CMK (cell line): ENCODE data around the gene MED14.
"Not testable (repeated sequence)": the region's sequence is repeated elsewhere in the genome, so short reads cannot be mapped to it uniquely, and the experiment has no call there.

Experiments used
- DNase-seq: peaks from one replicate; pipeline ENCODE4 v3.0.0-alpha.2; 2010; ENCODE audit warnings: low read depth

Gene MED14

DNA sequence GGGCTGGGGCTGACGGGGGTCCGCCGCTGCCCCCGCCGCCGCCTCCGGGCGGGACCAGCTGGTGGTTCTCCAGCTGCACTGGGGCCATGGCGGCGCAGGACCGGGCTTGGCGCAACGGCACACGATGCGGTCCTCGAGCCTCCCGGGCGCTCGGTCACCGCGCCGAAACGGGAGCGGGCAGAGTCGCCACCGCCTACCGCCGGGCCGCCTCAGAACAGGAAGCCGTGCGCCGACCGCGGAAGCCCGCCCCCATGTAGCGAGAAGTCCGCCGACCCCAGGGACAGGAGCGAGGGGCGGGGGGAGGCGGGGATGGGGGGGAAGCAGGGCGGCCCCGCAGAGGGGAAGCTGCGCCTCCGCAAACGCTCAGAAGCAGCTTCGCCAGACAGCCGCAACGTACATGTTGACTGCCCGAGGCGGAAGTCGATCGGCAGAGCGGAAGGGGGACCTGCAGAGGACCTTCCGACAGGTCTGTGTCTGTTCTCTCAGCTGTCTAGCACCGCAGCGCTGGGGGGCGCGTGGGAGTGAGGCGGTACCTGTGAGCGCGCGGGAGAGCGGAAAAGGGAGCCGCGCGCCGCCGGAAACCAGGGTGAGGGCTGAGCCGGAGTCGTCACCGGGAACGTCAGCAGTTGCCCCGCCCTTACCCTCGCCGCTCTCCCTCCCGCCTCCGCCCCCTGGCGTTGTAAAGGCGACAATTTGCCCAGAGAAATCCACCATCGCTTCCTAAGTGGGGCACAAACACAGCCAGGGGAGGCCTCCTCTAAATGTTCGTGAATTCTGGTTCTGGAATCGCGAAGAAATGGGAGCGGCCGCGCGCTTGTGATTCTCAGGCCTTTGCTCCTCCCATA lies at the start of gene MED14:
Gene MED14, minus strand, starts transcription at position 218 of the 845 bp plus-strand sequence. Its CDS starts 130 bp downstream, at position 88.
- peak; percentile 91 for DNase-seq

DNA sequence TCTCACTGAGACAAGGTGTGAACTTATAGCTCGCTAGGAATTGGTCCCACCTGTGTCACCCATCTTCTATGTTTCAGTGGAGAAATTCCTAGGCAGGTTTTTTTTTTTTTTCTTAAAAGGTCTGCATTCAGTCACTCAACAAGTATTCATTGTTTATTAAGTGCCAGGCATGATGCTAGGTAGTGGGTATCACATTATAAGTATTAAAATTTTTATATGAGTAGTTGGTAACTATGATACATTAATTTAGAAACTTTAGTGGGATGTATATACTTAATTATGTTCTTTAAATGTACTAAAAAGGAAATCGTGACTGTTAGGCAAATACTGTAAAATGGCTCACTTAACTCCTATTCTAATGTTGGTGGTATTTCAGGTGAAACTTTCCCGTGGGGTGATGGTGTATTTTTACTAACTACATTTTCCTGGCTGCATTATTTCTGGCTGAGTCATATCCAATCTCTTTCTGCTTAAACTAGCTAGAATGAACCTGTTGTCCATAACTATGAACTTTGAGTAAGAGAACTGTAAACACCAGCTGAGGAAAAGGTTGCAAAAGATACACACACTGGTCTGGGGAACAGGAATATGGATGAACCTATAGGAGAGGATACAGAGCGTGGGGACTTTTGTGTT lies 49.3 kb upstream of the MED14 start:
- no peak for DNase-seq

DNA sequence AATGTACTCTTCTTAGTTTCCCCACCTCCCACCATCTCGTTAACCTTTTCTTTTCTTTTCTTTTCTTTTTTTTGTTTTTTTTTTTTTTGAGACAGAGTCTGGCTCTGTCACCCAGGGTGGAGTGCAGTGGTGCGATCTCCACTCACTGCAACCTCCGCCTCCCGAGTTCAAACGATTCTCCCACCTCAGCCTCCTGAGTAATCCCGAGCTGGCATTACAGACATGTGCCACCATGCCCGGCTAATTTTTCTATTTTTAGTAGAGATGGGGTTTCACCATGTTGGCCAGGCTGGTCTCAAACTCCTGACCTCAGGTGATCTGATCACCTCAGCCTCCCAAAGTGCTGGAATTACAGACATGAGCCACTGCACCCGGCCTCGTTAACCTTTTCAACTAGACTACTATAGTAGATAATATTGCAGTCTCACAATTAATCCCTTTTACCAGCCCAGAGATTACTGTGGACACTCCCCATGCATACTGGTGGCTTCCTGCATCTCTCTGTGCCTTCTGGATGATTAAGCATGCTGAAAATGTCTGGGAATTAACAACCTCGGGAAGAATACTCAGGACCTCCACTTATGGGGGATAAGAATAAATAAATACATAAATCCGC lies 47.4 kb upstream of the MED14 start:
- DNase-seq = not testable (repeated sequence)

DNA sequence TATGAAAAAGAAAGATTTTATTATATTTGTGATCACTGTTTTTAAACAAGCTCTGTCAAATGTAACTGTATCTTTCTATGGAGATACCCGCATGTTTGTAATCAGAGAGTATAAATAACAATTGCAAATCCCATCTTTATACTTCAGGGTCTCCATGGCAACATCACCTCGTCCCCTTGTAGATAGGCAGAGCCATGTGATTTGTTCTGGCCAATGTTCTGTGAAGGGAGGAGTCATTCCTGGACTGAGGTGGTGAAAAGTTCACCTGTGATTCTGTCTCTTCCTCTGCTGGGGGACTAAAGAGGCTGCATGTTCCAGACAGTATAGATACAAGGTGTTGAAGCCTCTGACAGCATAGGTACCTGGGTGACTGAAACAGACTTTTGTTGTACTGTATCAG lies 45.6 kb upstream of the MED14 start:
- DNase-seq = no peak

DNA sequence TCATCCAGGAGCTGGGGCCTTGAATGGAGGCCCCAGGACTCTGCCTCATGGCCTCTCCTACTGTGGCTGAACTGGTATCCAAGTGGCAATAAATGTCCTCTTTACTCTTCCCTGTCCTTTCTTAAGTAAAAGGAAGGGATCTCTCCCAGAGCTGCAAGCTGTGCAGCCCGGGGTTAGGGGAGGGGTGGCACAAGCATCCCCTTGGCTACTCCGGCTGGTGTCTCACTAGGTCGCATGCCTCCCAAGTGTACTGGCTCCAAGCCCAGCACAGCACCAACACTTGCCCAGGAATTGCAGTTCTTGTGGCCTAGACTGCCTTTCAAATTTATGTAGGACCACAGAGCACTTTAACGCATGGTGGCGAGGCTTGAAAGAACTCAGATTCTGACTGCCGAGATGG lies 44.7 kb upstream of the MED14 start:
- no peak for DNase-seq

DNA sequence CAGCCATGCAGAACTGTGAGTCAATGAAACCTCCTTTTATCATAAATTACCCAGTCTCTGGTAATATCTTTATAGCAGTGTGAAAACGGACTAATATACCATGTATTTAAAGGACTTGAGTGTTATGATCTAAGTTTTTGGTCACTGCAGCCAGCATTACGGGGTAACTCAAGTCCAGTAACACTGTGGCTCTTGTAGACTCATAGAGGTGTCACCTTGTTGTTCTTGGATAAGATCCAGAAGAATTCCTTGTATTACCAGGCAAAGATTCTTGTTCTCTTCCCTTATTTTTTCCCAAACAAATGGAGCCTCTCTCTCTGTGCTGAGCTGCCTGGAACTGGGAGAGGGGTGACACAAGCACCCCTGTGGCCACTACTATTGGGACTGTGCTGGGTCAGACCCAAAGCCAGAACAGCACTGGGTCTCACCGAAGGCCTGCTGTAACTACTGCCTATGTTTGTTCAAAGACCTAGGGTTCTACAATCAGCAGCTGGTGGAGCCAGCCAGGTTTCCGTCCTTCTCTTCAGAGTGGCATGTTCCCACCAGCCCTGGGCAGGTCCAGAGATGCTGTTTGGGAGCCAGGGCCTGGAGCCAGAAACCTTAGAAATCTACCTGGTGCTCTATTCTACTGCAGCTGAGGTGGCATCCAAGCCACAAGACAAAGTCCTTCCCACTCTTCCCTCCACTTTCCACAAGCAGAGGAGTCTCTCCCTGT lies 43.7 kb upstream of the MED14 start:
- no peak for DNase-seq

DNA sequence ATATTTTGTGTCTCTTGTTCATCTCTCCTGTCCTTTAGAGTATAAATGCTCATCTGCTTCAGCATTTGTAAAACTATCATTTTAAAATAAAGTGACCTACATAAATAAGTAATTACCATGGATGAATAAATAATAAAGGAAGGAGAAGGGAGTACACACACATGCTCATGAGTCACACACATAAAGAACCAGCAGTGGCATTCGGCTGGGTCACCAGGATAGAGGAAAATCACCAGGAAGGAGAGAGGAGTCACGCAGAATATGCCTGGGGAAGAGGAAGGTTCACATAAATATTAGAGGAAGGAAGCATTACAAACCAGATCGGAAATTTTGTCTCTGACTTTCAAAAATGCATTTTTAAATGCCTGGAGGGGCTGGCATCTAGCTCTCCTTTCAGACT lies 38.5 kb upstream of the MED14 start:
- no peak for DNase-seq

DNA sequence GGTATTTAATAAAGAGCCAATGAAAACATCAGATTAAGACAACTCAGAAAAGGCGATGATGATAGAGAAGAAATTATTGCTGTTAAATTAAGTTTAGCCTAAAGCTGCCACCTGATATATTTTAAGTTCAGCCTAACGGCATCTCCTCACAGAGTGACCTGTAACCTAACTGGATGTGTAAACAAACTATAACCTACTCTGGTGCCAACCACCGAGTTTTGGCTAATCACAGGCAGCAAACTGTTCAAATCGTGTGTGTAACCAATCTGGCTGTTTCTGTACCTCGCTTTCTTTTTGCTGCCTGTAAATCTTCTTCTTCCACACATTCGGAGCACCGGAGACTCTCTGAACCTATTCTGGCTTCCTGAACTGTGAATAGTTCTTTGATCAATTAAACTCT lies 37.8 kb upstream of the MED14 start:
- no peak for DNase-seq

DNA sequence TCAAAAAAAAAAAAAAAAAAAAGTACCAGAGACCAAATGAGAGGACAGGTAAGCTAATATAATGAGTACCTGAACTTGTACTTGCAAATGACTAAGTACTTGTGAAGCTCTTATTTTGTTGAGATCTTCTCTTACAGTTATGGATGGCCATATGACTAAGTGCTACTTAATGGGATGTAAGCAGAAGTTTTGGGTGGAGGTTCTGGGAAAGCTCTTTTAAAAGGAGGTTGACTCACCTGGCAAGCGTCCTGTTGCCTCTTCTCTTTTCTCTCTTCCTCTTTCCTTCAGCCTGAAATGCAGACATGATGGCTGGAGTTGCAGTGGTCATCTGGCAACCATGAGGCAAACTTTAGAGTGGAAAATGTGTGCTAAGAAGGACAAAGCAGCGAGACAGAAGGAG lies 36.9 kb upstream of the MED14 start:
- DNase-seq = no peak

DNA sequence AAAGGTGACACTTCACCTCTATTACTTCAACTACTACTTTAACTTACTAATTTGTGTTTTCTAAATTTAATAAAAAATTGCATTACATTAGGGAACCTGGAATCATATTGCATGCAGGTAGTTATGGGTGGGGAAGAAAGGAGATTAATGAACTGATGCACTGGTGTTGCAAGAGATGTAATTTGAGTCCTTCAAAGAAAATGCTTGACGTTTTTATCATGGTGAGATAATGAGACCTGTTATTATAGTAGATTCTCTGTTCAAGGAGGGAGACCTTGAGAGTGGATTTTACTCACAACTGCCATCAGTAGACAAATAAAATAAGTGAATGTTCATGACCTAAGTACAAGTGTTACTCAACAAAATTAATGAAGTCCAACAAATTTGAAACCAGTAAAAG lies 26.4 kb upstream of the MED14 start:
- DNase-seq = no peak

DNA sequence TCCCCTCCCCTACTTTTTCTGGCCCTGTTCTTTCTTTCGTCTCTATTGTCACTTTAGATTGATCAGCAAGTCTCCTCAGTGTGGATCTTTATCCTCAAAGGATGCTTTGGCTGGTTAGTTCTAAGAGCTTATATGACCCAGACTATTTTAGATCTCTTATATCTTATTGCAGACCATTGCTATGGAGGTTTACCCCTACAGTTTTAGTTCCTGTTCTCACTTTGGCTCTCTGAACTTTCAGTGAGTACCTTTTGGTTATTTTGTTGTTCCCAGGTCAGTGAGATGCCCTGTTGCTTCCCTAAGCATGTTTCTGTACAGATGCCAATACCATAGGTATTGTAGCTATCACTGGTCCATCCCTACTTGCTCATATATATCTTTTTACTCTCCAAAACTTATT lies 24.0 kb upstream of the MED14 start:
- DNase-seq = no peak

DNA sequence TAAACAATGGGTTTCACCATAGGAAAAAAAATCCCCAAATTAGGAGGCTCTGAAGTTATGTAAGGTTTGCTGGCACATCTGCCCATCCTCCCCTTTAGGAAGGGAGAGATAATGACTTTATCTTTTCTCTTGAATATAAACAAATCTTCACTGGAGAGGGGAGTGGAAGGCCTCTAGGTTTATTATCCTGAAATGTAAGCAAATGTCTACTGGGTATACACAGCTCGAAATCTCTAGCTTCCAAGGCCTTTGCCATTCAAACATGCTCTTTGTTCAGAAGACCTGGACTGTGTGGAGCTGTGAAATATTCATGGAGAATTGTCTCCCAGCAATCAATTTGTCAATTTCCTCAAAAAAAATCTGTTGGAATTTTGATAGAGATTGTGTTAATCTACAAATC lies 21.7 kb upstream of the MED14 start:
- DNase-seq = no peak

DNA sequence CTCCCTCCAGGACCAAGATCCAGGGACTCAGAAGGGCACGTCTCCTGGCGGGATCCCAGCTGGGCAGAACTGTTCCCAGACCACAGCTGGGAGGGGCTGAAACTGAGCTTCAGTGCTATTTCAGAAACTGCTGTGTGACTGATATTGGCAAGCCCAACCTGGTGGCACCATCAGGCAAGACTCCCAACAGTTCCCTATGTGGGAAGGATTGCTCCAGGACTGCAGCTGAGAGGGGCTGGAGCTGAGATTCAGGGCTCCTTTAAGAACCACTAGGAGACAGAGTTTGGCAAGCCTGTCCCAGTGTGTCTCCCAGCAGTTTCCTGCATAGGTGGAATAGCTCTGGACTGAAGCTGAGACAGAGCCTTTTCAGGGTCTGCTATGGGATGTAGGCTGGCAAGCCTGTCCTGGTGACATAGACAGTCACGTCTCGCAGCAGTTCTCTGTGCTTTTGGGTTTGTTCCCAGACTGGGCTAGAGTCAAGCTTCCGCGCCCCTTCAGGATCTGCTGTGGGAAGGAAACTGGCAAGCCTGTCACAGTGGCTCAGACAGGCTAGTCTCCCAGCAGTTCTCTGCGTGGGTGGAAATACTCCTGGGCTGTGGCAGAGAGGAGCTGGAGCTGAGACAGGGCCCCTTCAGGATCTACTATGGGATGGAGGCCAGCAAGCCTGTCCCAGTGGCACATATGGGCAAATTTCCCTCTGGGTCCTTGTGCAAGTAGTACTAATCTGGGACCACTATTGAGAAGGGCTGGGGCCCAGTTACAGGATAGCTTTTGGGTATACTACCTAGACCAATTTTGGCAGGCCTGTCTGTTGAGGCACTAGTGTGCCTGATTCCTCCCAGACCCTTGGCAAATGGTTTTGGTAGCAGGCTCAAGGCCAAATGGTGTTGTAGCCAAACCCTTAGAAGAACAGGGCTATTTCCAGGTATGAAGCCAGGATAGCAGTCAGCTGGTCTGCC lies 20.2 kb upstream of the MED14 start:
- no peak for DNase-seq

DNA sequence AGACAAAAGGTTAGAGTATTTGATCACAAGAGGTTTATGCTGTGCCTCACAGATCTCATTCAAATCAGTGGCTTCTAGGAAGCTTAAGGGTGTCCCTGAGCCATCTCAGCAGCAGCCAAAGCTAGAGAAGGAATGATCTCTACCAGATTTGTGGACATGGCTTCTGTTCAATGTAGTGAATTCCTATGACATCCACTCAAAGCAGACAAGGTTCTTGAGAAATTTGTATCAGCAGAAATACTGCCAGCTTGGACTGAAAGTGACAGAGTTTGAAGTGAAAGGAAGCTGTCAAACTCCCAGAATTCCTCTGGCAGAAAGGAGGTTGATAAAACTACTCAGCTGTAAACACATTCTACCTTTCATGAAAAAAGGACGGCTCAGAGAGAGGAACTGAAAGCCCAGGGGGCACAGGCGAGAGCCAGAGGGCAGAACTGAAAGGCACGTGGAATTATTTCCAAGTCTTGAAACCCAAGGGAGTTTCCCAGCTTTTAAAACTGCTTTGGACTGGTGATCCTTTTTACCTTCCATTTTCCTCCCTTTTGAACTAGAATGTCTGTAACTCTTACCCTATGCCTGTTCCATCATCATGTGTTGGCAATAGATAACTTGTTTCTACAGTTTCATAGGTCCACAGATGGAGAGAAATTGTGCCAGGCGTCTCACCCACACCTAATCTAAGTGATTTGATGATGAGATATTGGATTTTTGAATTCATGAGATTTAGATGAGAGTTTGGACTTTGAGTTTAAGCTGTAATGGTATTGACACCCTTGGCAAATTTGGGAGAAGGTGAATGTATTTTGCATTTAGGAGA lies 14.5 kb upstream of the MED14 start:
- DNase-seq = no peak

DNA sequence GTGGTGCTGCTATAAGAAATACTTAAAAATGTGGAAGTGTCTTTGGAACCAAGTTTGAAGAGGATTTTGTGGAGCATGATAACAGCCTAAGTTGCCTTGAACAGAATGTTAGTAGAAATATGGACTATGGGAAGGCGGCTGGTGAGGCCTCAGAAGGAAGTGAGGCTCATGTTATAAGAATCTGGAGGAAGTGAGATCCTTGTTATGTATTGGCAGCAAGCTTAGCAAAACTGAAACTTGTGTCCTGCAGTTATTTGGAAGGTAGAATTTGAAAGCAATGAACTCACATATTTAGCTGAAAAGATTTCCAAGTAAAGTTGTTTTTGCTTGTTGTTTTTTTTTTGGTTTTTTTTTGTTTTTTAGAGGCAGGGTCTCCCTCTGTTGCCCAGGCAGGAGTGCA lies 13.6 kb upstream of the MED14 start:
- no peak for DNase-seq

DNA sequence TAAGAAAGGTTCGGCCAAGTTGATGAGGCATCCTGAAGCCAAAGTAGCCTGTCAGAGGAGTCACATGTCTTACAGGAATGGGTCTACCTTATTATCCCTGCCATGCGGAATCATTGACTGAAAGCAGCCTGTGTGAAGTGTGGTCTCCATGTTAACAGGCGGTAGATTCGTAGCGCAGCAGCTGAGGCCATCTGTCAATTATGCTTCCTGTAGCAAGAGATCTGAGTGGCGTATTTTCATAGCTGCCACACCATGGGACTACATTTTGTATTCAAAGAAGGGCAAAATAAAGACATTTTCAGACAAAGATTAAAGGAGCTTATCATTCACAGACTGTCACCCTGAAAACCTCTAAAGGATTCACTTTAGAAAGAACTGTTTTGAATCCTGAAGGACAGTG lies 11.2 kb upstream of the MED14 start:
- no peak for DNase-seq

DNA sequence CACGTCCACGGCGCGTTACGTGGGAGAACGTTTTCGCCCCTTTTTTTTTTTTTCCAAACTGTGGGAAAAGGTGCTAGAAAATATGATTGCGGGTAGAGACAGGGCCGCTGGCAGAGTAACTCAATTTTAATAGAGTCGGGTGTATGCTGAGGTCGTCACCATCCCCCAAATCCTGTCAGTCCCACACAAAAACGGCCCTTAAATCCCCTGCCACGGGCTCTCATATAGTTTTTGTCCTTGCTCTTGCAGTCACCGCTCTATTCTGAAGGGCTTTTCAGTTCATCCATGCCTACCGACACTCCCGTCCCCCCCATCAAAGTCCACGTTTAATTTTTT lies 796 bp upstream of the MED14 start:
- DNase-seq = no peak

DNA sequence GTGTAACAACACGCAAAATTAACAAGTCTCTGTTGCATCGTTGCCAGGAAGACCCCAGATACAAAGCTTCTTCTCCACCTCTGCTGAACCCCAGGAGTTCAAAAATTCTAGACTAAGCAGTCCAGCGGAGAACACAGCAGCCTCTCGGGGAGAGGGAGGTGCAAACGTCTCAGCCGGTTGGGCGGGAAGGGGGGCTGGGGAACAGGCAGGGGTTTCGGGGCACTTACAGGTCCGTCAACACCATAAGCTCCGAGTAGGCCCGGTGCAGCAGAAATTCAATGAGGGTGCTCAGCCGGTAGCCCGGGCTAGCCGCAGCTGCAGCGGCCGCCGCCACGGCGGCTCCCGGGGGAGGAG lies 394 bp downstream of the MED14 start:
- DNase-seq = no peak

DNA sequence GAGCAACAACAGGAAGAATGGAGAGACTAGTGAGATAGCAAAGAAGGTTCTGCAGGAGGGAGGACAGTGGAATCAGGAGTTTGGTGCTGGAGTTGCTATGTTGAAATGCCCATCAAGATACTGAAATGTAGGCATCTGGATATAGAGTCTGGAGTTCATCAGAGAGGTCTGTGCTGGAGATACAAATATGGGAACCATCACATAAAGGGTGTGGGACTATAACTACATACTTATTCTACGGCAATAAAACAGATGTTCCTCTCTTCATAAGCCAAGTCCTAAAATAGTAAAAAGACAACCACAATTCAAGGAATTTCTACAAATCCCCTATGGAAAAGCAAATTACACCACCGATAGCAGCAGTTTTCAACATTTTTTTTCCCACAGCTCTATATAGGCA lies 1.6 kb downstream of the MED14 start:
- DNase-seq = no peak

DNA sequence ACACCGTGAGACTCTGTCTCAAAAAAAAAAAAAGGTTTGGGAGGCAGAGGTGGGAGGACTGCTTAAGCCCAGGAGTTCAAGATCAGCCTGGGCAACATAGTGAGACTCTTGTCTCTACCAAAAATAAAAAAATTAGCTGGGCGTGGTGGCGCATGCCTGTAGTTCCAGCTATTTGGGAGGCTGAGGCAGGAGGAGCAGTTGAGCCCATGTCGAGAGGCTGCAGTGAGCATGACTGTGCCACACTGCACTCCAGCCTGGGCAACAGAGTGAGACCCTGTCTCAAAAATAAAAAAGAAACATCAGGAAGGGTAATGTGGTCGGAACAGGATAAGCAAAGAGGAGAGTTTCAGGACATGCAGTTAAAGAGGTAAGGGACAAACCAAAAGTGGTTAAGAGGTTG lies 2.8 kb downstream of the MED14 start:
- not testable (repeated sequence) for DNase-seq
